HepG2 (cell line): ENCODE data around the gene YWHAB. TPM values are rescaled to one million over a fixed set of nuclear protein-coding genes. Genes with fewer than 3 reads are reported as not detected.

Experiments
- ATF2 ChIP-seq: sonication (generic); formaldehyde crosslinking; IDR thresholded peaks from 2 replicates; pipeline ENCODE4 v1.4.0; 2020; ENCODE audit warnings: missing genetic modification reagents
- CHD4 ChIP-seq: fragments of 200-600 bp; sonication (generic); IDR thresholded peaks from 2 replicates; pipeline ENCODE4 v1.7.0; 2017; ENCODE audit warnings: mild to moderate bottlenecking, low read length, borderline replicate concordance
- DNMT3B ChIP-seq: conservative IDR thresholded peaks from 2 replicates; pipeline ENCODE4 v1.6.1; 2016; ENCODE audit warnings: missing biosample characterization, control low read depth
- FLYWCH1 ChIP-seq: sonication (generic); formaldehyde crosslinking; IDR thresholded peaks from 2 replicates; pipeline ENCODE4 v1.8.1; 2023; ENCODE audit warnings: mild to moderate bottlenecking, missing genetic modification reagents
- MIER2 ChIP-seq: IDR thresholded peaks from 2 replicates; pipeline ENCODE4 v1.6.1; 2016; ENCODE audit warnings: missing biosample characterization, missing genetic modification reagents
- NCOA1 ChIP-seq: sonication (generic); formaldehyde crosslinking; IDR thresholded peaks from 2 replicates; pipeline ENCODE4 v1.9.0; 2021; ENCODE audit warnings: missing genetic modification reagents
- PAX8 ChIP-seq: sonication (generic); formaldehyde crosslinking; IDR thresholded peaks from 2 replicates; pipeline ENCODE4 v1.8.0; 2022; ENCODE audit warnings: mild to moderate bottlenecking, missing genetic modification reagents, borderline replicate concordance
- POLR2G ChIP-seq: fragments of 200-400 bp; formaldehyde crosslinking; IDR thresholded peaks from 2 replicates; pipeline ENCODE4 v1.6.1; 2018; ENCODE audit warnings: mild to moderate bottlenecking, low read depth, low read length, moderate library complexity
- RBM22 ChIP-seq: fragments of 200-400 bp; formaldehyde crosslinking; optimal IDR thresholded peaks from 2 replicates; pipeline ENCODE3; 2017; ENCODE audit warnings: mild to moderate bottlenecking, low read length, moderate library complexity
- SMAD3 ChIP-seq: sonication (generic); formaldehyde crosslinking; IDR thresholded peaks from 2 replicates; pipeline ENCODE4 v1.4.0; 2020; ENCODE audit warnings: missing genetic modification reagents
- THAP7 ChIP-seq: sonication (generic); formaldehyde crosslinking; IDR thresholded peaks from 2 replicates; pipeline ENCODE4 v1.8.1; 2023; ENCODE audit warnings: mild to moderate bottlenecking, missing genetic modification reagents
- ZFX ChIP-seq: sonication (generic); formaldehyde crosslinking; IDR thresholded peaks from 2 replicates; pipeline ENCODE4 v1.4.0; 2020; ENCODE audit warnings: mild to moderate bottlenecking, low read depth, missing genetic modification reagents, moderate library complexity
- ZNF256 ChIP-seq: sonication (generic); formaldehyde crosslinking; conservative IDR thresholded peaks from 2 replicates; pipeline ENCODE4 v1.4.0; 2020; ENCODE audit warnings: missing genetic modification reagents
- ZNF280D ChIP-seq: sonication (generic); formaldehyde crosslinking; IDR thresholded peaks from 2 replicates; pipeline ENCODE4 v1.5.1; 2020; ENCODE audit warnings: mild to moderate bottlenecking, missing genetic modification reagents
- polyA plus RNA-seq, 8 experiments: library from polyadenylated mRNA; depleted of rRNA in 3 of 8; stranded (reverse) in 7 of 8; unstranded in 1 of 8; fragments of >200 nt; fragmentation: Illumina TruSeq in 4 of 8; extraction: Trizol in 4 of 8; gene quantifications; 2 replicates each; pipeline versions ENCODE4 v1.2.1 to v1.2.3, GENCODE V29; 2011 to 2016; ENCODE audit warnings: low read depth in 4 of 8, missing spikeins in 1 of 8, mixed read lengths in 1 of 8; ENCODE audit not compliant: insufficient read depth in 1 of 8
- total RNA-seq, 5 experiments: library from RNA; depleted of rRNA; stranded (reverse); fragments of >200 nt; fragmentation: Illumina TruSeq; extraction: Trizol; gene quantifications; 2 replicates each; pipeline ENCODE4 v1.2.3, GENCODE V29; 2016; ENCODE audit warnings: low read depth in 1 of 5

Gene YWHAB
- total and polyA plus RNA-seq, 2 of the 13 experiments (the other 11 are each of a cell fraction or from before 2014, with no cell fraction given): 77.2 to 121 TPM

- TF ChIP-seq DNMT3B (no peak), MIER2 (CRISPR knock-in tag) (no peak), ZNF256 (CRISPR knock-in tag) (no peak), PAX8 (no peak), ZFX (CRISPR knock-in tag) (no peak), THAP7 (CRISPR knock-in tag) (0 out of 2 replicates have a peak, but pooled peaks have one; percentile 34), ZNF280D (CRISPR knock-in tag) (peak; percentile 38; the same call in 1 of the 2 replicates), NCOA1 (CRISPR knock-in tag) (0 out of 2 replicates have a peak, but pooled peaks have one; percentile 14), POLR2G (peak; percentile 12; the same call in 1 of the 2 replicates), ATF2 (CRISPR knock-in tag) (no peak), RBM22 (peak; percentile 98), CHD4 (0 out of 2 replicates have a peak, but pooled peaks have one; percentile 10), SMAD3 (CRISPR knock-in tag) (no peak), FLYWCH1 (peak; percentile 72; the same call in 1 of the 2 replicates)
These were observed 23.7 kb downstream of the YWHAB start (continued) for GRCh38 chr20:44908987-44909871.
